ENCODE results near the gene GNG12. TPM values are rescaled to one million over a fixed set of nuclear protein-coding genes. Genes with fewer than 3 reads are reported as not detected.

GNG12 gene
- total and polyA plus RNA-seq, 9 of the 15 experiments (the other 6 are each of a cell fraction or from before 2014, with no cell fraction given), result 2.6 to 6.0 (median 4.1) TPM

DNA sequence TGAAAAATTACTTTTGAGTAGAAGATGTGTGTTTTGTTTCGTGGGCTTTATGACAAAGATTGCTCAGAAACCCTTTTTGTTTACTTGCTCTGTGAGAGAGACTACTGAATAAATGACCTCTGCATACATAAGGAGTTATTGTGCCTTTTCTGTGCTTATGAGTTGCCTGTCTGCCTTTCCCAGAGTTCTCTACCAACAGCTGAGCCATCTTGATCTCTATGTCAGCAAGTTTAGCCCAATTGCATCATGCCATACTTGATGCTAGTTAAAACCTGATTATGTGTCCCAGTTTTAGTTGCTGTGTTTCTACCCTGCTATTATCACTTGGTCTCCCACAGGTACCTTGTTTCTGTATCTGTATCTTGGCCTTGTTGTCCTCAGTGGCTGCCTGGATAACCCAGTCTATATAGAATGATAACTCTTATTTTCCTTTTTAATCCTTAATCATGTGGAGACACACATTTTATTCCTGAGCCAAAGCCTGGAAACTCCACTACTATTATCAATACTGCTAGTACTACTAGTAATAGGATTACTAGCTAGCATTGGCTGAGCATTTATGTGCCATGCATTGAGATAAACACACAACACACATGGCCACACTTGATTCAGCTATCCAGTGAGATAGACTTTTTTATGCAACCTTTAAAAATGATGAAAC, 28.7 kb upstream of the GNG12 start:
- intact Hi-C loops (cut with micrococcal nuclease), result no loop called here
- ChIA-PET CTCF (ENCODE audit: low intra/inter-chr PET ratio) (no interaction called here), POLR2A (interaction anchor here (1.0 kb wide), 1 partner anchor 183 kb away, joined by 3 read pairs; no protein-coding TSS in a partner anchor)
- Histone ChIP-seq H3K9me3 (replicated peaks; ENCODE audit: control insufficient read depth, insufficient read depth, low read depth, low read length) (no peaks in the 10 kb centered on the region), H2AFZ (ENCODE audit: low read depth, low read length) (no peak overlapping the region), H4K20me1 (replicated peaks; ENCODE audit: control insufficient read depth, insufficient read depth, low read length) (no peaks in the 10 kb centered on the region), H3K4me3 (no peak overlapping the region), H3K9ac (ENCODE audit: insufficient read depth in 1 of 2, low read depth in 2 of 2, low read length in 2 of 2) (no peak overlapping the region), H3K79me2 (ENCODE audit: control insufficient read depth, insufficient read depth, low read length) (no peaks in the 10 kb centered on the region), H3K9me1 (ENCODE audit: control insufficient read depth, insufficient read depth, low read length) (no peaks in the 10 kb centered on the region), H3K36me3 (ENCODE audit: control insufficient read depth, insufficient read depth, low read length) (no peaks in the 10 kb centered on the region), H3K27me3 (ENCODE audit: control insufficient read depth in 2 of 2, insufficient read depth in 2 of 2, low read length in 2 of 2) (no peaks in the 10 kb centered on the region; a peak in 1 of 5 replicates), H3K4me1 (replicated peaks in 1 of 2; ENCODE audit: control insufficient read depth in 2 of 2, insufficient read depth in 2 of 2, low read length in 2 of 2) (no peaks in the 10 kb centered on the region; a peak in 1 of 5 replicates), H3K27ac (ENCODE audit: extremely low read depth, low read depth, low read length) (no peak overlapping the region), H3K4me2 (ENCODE audit: insufficient read depth, low read length) (no peak overlapping the region)
- BruUV-seq (replicated peaks), result no TSS peak
- FAIRE-seq (no peak), DNase-seq (ENCODE audit: extremely low read depth in 1 of 4, low spot score in 3 of 4) (no peak), ATAC-seq (peak; percentile 71)
- WGBS (ENCODE audit: insufficient coverage, low coverage, missing lambda C conversion rate), result 20% methylated on average over 1 of the region's 1 CpG
- in situ Hi-C loops (cut with MboI), result no loop called here
- TF ChIP-seq MAFF (IDR thresholded peaks at IDR 0.05; ENCODE audit: low read length), result no peak
- TF ChIP-seq GABPA (tag; conservative IDR thresholded peaks at IDR 0.05; ENCODE audit: low read depth), result 0 out of 2 replicates have a peak, but pooled peaks have one; percentile 39
- TF ChIP-seq ZNF311 (CRISPR knock-in tag; IDR thresholded peaks at IDR 0.05), result peak; percentile 84; the same call in 1 of the 2 replicates
- TF ChIP-seq FOSL1 (tag; conservative IDR thresholded peaks at IDR 0.05), result no peak
- no peak for TF ChIP-seq BRF1 (IDR thresholded peaks at IDR 0.05; ENCODE audit: borderline replicate concordance, extremely low read depth, insufficient read length)
- no peak for TF ChIP-seq ZNF830 (CRISPR knock-in tag; IDR thresholded peaks at IDR 0.05)
- TF ChIP-seq DIDO1 (tag; IDR thresholded peaks at IDR 0.05; ENCODE audit: low read depth), result peak; percentile 50; the same call in 1 of the 2 replicates
- TF ChIP-seq ATF3 (IDR thresholded peaks at IDR 0.05), result peak; percentile 55; the same call in 1 of the 2 replicates
- TF ChIP-seq ATF3 (CRISPR knock-in tag; conservative IDR thresholded peaks at IDR 0.05), result no peak
- TF ChIP-seq IRF1 (CRISPR knock-in tag; IDR thresholded peaks at IDR 0.05; ENCODE audit: borderline replicate concordance), result no peak
- TF ChIP-seq BACH1 (tag; IDR thresholded peaks at IDR 0.05), result peak; percentile 63; the same call in 1 of the 2 replicates
- TF ChIP-seq USF2 (CRISPR knock-in tag; IDR thresholded peaks at IDR 0.05), result no peak
- TF ChIP-seq SIN3A (IDR thresholded peaks at IDR 0.05; ENCODE audit: borderline replicate concordance in 2 of 2, control insufficient read depth in 1 of 2, low read depth in 2 of 2, low read length in 2 of 2), result no peak
- peak; percentile 69 for TF ChIP-seq ZNF766 (CRISPR knock-in tag; conservative IDR thresholded peaks at IDR 0.05)
- no peak for TF ChIP-seq TAL1 (IDR thresholded peaks at IDR 0.05)
- peak; percentile 90 for TF ChIP-seq ZNF589 (CRISPR knock-in tag; IDR thresholded peaks at IDR 0.05; ENCODE audit: low read depth)
- TF ChIP-seq MEF2D (tag; conservative IDR thresholded peaks at IDR 0.05; ENCODE audit: low read depth), result 0 out of 2 replicates have a peak, but pooled peaks have one; percentile 34
- peak; percentile 96 for TF ChIP-seq ZNF584 (CRISPR knock-in tag; IDR thresholded peaks at IDR 0.05; ENCODE audit: low read depth)
- peak; percentile 75 for TF ChIP-seq ZNF239 (CRISPR knock-in tag; IDR thresholded peaks at IDR 0.05)
- no peak for TF ChIP-seq ETV5 (CRISPR knock-in tag; IDR thresholded peaks at IDR 0.05; ENCODE audit: low read depth)

Measured in K562 (cell line).